Activated T-cell treated with anti-CD3 and anti-CD28 coated beads, Interleukin-2, amount 50 U/mL, for 4 hours (primary cell): Measurements from ENCODE around the gene DSCAML1. TPM values are rescaled to one million over a fixed set of nuclear protein-coding genes. Genes with fewer than 3 reads are reported as not detected.

ENCODE experiments used
- ATAC-seq, 2 donors: fragments of 200-7000 bp; cut with Tn5 transposase; one replicate each; pipeline ENCODE4 v1.10.0; 2021
- DNase-seq: peaks from one replicate; pipeline ENCODE4 v3.0.0-alpha.2; 2020
- H3K27me3 Mint-ChIP-seq: one replicate; pipeline ENCODE4 v1.8.0; 2021; ENCODE audit warnings: low read depth, mixed read lengths
- H3K36me3 Mint-ChIP-seq: one replicate; pipeline ENCODE4 v1.8.0; 2022; ENCODE audit warnings: mixed read lengths; ENCODE audit not compliant: insufficient read depth
- H3K4me1 Mint-ChIP-seq: one replicate; pipeline ENCODE4 v1.8.0; 2021; ENCODE audit warnings: low read depth, mixed read lengths
- H3K4me3 Mint-ChIP-seq: one replicate; pipeline ENCODE4 v1.8.0; 2021; ENCODE audit warnings: mild to moderate bottlenecking, moderate library complexity, mixed read lengths
- H3K9me3 Mint-ChIP-seq: one replicate; pipeline ENCODE4 v1.8.0; 2021; ENCODE audit warnings: mixed read lengths
- total RNA-seq, 3 donors: library from RNA; stranded (reverse); gene quantifications; one replicate each; pipeline ENCODE4 v1.2.1, GENCODE V29; 2021

The DSCAML1 gene
- total RNA-seq, 3 donors from 2014 or later, result not detected

DNA sequence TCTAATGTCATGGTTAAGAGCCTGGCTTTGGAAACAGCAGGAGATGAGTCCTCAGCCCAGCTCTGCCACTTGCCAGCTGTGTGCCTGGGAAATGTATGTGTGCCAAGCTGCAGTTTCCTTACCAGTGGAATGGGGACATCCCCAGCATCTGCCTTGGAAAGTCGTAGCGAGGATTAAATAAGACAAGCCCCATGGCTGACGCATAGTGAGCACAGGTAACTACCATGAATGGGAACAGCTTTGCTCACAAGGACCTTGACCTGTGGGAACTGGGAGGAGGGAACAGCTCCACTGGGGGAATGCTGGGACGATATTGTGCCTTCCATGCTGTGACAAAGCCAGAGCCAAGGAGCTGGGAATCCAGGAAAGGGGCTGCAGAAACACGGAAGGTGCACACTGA lies 2.6 kb upstream of the DSCAML1 start:
- peaks cover 33% of the 10 kb centered on the region for H3K27me3 Mint-ChIP-seq
- H3K4me3 Mint-ChIP-seq, result no peak overlapping the region
- DNase-seq (no peak), ATAC-seq (no peak)
- H3K9me3 Mint-ChIP-seq, result no peaks in the 10 kb centered on the region
- H3K4me1 Mint-ChIP-seq, result peaks cover 16% of the 10 kb centered on the region
- H3K36me3 Mint-ChIP-seq, result no peaks in the 10 kb centered on the region

DNA sequence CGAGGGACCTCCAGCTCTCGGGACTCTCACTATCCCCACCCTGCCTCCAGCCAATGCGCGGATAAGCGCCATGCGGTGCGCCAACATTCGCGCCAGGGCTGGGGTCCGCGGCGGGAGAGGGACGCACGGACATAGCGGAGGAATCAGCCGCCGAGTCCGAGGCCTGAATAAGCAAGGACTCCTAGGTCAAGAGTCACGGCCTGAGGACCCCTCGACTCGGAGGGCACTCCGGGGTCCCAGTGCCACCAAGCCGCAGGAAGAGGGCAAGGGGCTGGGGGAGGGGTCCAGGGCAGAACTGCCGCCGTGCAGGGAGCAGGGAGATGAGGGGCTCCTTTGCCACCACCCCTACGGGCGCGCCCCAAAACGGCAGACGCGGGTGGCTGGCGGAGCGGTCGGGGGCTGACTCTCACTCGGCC lies 552 bp downstream of the DSCAML1 start:
- no peaks in the 10 kb centered on the region for H3K36me3 Mint-ChIP-seq
- ATAC-seq (no peak), DNase-seq (no peak)
- no peak overlapping the region for H3K4me3 Mint-ChIP-seq
- no peaks in the 10 kb centered on the region for H3K9me3 Mint-ChIP-seq
- peaks cover 62% of the 10 kb centered on the region for H3K27me3 Mint-ChIP-seq
- H3K4me1 Mint-ChIP-seq, result peaks cover 16% of the 10 kb centered on the region

DNA sequence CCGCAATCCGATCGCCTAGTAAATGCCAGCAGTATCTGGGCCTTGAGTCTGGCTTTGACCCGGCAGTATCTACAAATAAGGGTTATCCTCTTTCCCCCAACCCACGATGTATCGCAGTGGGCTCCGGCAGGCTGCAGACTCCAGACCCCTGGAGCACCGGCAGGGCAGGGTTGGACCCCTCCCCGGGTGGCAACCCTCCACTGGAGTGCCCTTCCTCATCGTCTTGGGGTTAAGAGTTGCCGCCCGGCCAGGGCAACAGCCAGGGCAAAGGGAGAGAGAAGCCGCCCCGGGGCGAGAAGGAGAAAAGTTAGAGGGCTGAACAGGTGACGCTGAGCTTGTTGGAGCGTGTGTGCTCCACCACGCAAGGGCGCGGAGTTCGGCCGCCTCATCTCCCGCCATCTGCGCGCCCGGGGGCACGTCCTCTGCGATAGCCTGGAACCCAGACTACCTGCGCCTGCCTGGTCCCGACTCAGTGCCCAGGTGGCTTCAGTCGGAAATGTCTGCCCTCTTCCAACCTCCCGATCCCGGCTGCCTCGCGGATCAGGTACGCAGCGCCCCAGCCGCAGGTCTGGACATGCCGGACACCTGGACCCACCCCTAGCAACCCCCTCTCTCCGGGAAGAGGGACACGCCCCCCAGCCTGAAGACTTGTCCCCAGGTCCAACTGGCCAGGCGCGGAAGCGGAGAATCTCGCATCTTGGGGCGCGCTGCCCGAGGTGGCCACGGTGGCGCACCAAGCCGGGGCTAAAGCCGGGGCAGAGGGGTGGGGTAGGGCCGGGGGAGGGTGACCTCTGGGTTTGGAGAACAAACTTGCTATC lies 1.2 kb downstream of the DSCAML1 start:
- no peak for DNase-seq
- peak overlapping the region; percentile 53 for H3K4me3 Mint-ChIP-seq
- no peak for ATAC-seq

DNA sequence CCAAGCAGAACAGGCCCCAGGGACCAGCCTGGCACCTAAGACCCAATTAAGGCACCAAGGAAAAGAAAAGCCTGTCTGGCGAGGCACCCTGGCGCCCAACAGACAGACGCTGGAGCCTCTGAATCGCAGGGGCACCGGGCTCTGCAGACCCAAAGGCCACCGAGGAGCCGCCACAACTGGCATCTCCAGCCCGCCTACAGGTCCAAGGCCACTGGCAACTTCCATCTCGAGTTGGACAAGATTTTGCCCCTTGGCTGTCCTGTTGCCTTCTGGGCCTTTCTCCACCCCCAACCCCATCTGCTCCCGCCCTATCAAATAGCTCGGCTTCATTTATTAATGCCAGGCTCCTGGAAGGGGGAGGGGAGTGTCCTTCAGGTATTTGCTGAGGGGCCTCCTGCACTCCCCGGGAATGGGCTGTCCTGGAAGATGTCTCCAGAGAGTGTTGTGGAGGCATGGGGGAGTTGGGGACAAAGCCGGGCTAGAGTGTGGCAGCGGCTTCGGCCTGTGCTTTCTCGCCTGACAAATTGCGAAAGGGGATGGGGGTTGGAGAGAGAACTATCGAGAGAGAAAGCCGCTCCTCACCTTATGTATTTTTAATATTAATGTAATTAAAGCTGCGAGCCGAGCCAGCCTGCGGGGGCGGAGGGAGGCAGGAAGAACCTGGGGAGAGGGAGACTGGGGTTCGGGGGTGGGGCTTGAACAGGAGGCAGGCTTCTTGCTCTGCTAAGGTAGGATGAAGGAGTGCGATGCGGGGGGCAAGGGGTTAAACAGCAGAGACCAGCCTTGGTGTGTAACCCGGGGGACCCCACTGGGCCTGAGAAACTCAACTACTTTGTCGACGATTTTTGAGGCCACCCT lies 2.0 kb downstream of the DSCAML1 start:
- Mint-ChIP-seq H3K36me3 (no peaks in the 10 kb centered on the region), H3K27me3 (peaks cover 69% of the 10 kb centered on the region), H3K4me3 (peak overlapping the region; percentile 5), H3K9me3 (no peaks in the 10 kb centered on the region), H3K4me1 (peaks cover 16% of the 10 kb centered on the region)
- ATAC-seq, result no peak
- no peak for DNase-seq

More for the DNA sequence above, 1.2 kb downstream of the DSCAML1 start:
- Mint-ChIP-seq H3K4me1 (peaks cover 16% of the 10 kb centered on the region), H3K27me3 (peaks cover 67% of the 10 kb centered on the region), H3K36me3 (no peaks in the 10 kb centered on the region), H3K9me3 (no peaks in the 10 kb centered on the region)

DNA sequence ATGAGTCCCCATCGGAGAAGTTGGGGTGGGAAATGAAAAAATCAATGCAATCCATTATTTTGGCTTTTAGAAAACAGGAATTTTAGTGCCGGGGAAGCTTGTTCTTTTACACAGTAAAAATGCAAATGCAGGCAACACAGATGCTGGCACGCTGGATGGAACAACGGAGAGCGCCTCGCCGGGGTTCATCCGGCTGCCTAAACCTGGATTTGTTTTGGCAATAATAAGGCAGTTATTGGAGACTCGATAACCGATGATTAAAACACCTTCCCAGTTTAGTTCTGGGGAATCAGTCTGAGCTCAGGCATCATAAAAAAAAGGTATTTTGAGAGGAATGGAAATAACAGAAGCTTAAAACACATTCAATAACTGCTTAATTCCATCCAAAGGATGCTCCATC lies 2.9 kb downstream of the DSCAML1 start:
- Mint-ChIP-seq H3K9me3 (no peaks in the 10 kb centered on the region), H3K4me3 (no peak overlapping the region), H3K27me3 (peaks cover 64% of the 10 kb centered on the region), H3K4me1 (peaks cover 16% of the 10 kb centered on the region), H3K36me3 (no peaks in the 10 kb centered on the region)
- ATAC-seq (no peak), DNase-seq (no peak)

DNA sequence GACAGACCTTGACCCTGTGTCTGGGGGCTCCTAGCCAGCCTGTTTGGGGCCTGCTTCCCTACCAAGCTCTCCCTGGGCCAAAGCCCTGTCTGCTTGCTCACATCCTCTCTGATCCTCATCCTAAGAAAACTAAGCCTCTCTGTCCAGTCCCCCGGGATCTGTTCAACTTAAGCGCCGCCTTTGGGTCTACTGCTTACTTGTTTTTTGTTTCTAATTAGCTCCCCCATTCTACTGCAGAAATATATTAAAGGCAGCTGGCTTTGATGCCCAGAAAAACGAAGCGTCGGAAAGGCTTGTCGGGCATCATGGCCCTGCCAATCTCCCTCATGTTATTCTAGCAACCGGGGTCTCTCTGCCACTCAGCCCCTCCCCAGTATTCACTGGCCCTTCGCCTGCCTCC lies 3.4 kb downstream of the DSCAML1 start:
- DNase-seq (no peak), ATAC-seq (no peak)
- Mint-ChIP-seq H3K4me1 (peaks cover 16% of the 10 kb centered on the region), H3K4me3 (no peak overlapping the region), H3K36me3 (no peaks in the 10 kb centered on the region), H3K27me3 (peaks cover 65% of the 10 kb centered on the region), H3K9me3 (no peaks in the 10 kb centered on the region)

DNA sequence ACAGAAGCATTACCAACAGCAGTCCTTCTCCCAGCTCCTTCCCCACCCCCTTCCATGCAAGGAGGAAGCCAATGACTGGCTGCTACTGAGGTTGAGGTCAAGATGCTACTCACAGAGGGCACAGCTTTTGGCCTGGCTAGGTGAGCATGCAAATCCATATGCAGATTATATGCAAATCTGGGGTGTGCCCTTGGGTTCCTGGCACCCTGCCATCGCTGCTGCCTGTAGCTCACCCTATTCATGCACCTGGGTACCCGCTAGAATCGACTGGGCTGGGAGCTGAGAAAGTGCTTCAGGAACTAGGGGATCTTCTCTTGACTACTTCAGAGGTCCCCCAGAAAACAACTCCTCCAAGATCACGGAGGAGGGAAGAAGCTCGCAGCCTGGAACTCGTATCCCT lies 4.0 kb downstream of the DSCAML1 start:
- H3K4me3 Mint-ChIP-seq, result no peak overlapping the region
- no peaks in the 10 kb centered on the region for H3K9me3 Mint-ChIP-seq

DNA sequence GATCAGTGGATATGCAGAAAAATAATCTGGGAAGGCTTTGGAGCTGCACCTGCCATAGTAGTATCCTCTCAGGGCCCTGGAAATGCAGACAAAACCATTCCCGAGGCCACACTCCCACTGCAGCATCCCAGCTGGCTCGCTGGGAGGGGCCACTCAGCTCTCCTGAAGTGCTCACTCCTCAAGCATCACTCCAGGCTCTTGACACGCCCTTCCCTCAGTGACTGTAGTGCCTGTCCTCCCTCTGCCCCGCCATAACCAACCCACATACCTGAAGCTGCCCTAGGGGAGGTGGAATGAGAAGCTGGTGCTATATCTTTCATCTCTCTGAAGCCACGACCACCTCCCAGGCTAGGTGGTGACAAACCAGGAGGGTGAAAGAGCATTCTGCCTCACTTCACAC lies 4.8 kb downstream of the DSCAML1 start:
- H3K9me3 Mint-ChIP-seq, result no peaks in the 10 kb centered on the region
- no peaks in the 10 kb centered on the region for H3K36me3 Mint-ChIP-seq
- peaks cover 11% of the 10 kb centered on the region for H3K4me1 Mint-ChIP-seq
- no peak for ATAC-seq
- peaks cover 61% of the 10 kb centered on the region for H3K27me3 Mint-ChIP-seq
- no peak for DNase-seq
- H3K4me3 Mint-ChIP-seq, result no peak overlapping the region

More for the DNA sequence above, 4.0 kb downstream of the DSCAML1 start:
- peaks cover 16% of the 10 kb centered on the region for H3K4me1 Mint-ChIP-seq
- H3K36me3 Mint-ChIP-seq, result no peaks in the 10 kb centered on the region
- no peak for DNase-seq
- H3K27me3 Mint-ChIP-seq, result peaks cover 63% of the 10 kb centered on the region
- no peak for ATAC-seq

DNA sequence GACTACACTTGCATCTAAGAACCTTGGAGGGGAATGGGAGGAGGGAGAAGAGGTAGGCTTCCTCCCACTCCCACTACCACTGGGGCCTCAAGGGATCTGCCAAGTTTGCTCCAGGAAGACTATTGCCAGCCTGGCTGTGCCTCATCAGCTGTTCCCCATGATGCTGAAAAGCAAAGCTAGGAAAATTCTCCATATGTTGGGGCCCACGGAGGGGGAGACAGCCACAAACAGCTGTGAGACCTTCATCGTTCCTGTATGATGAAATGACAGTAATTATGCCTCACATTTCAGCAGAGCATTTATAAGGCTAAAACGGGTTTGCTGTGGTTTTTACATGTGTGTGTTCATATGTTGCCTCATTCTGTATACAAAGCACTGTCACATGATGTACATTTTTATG lies 6.7 kb downstream of the DSCAML1 start:
- H3K27me3 Mint-ChIP-seq, result peaks cover 62% of the 10 kb centered on the region
- H3K4me3 Mint-ChIP-seq, result no peak overlapping the region
- no peak for ATAC-seq
- DNase-seq, result no peak
- no peaks in the 10 kb centered on the region for H3K9me3 Mint-ChIP-seq
- H3K36me3 Mint-ChIP-seq, result no peaks in the 10 kb centered on the region
- peaks cover 3% of the 10 kb centered on the region for H3K4me1 Mint-ChIP-seq

DNA sequence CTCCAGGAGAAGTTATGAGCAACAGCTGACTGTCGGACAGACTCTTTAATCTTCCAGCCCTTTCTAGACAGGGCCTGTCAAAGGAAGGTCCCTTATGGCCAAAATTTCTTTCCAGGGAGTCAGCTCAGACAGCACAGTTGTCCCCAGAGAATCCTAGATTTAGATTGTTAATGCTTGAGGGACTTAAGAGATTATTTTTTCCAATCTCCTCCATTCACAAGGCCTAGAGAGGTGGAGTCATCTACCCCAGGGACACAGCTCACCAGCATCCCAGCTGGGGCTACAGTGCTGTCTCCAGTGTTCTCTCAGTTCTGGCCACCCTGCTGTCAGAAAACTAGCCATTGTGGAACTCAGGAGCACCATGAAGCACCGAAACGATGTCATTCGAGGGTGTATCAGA lies 7.8 kb downstream of the DSCAML1 start:
- DNase-seq (no peak), ATAC-seq (no peak)
- H3K9me3 Mint-ChIP-seq, result no peaks in the 10 kb centered on the region
- no peaks in the 10 kb centered on the region for H3K36me3 Mint-ChIP-seq
- no peak overlapping the region for H3K4me3 Mint-ChIP-seq
- peaks cover 57% of the 10 kb centered on the region for H3K27me3 Mint-ChIP-seq
- H3K4me1 Mint-ChIP-seq, result no peaks in the 10 kb centered on the region

DNA sequence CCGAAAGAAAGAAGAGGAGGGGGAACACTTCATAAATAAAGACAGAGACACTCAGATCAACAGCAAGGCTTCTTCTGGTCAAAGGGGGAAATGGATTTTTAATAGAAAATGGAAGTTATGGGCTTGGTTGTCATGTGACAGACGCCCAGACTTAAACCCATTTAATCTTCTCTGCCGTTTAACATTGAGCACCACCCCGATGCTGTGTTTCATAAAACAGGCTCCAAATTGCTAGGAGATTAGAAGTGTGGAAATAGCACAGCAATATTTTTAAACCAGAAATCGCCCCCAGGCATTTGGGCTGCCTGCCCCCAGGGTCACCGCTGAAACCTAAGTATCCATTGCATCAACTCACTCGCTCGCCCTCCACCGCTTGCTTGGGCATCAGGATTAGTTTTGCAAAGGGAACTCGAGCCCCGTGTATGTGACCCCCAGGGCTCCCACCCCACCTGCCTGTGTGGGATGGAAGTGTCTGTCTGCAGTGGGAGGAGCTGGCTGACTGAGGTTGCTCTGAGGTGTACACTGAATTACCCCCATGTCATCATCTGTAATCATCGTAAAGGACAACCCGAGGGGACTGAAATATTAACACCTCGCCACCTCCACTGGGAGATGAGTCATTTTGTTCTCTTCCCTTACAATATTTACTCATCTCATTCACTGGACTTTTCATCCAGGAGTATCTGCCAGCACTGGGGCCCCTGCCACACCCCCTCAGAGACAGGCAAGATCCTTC lies 10.7 kb downstream of the DSCAML1 start:
- ATAC-seq, result no peak
- no peak overlapping the region for H3K4me3 Mint-ChIP-seq
- H3K9me3 Mint-ChIP-seq, result no peaks in the 10 kb centered on the region
- H3K4me1 Mint-ChIP-seq, result no peaks in the 10 kb centered on the region
- no peaks in the 10 kb centered on the region for H3K36me3 Mint-ChIP-seq
- DNase-seq, result no peak
- peaks cover 41% of the 10 kb centered on the region for H3K27me3 Mint-ChIP-seq

DNA sequence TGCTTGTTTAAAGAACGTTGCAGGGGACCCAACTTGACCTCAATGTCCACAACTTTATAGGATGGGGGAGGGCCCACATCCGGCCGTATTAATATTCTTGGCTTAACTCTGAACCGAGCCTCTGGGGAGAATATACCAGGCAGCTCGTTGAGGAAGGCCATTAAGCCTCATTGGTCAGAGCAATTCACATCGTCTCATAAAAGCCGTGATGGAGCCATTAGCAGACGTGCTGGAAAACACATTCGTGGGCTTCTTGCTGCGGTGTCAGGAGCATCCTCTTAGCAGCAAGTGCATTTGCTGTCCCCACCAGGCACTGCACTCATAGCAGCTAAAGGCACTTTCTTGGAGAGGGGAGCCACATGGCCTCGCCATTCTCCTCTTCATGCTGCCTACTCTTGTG lies 14.9 kb downstream of the DSCAML1 start:
- Mint-ChIP-seq H3K4me1 (no peaks in the 10 kb centered on the region), H3K9me3 (no peaks in the 10 kb centered on the region), H3K36me3 (no peaks in the 10 kb centered on the region), H3K27me3 (peaks cover 49% of the 10 kb centered on the region), H3K4me3 (no peak overlapping the region)
- DNase-seq (no peak), ATAC-seq (no peak)

DNA sequence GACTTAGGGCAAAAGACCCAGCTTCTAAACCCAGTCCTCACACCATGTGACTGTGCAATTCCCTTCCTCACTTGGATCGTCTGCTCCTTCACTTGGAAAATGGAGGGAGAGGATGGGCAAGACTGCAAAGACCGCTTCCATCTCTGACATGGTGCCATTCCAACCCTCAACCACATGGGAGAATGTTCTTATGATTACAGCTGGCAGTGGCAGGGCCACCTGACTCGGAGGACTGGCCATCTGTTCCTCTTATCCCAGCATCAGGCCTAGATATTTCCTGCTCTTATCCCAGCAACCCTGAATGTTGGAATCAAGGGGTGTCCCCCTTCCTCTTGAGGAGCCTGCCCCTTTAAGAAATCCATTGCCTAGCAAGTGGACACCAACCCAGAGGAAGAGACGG lies 15.4 kb downstream of the DSCAML1 start:
- Mint-ChIP-seq H3K9me3 (no peaks in the 10 kb centered on the region), H3K4me1 (no peaks in the 10 kb centered on the region), H3K4me3 (no peak overlapping the region), H3K36me3 (no peaks in the 10 kb centered on the region), H3K27me3 (peaks cover 49% of the 10 kb centered on the region)
- no peak for ATAC-seq
- no peak for DNase-seq

DNA sequence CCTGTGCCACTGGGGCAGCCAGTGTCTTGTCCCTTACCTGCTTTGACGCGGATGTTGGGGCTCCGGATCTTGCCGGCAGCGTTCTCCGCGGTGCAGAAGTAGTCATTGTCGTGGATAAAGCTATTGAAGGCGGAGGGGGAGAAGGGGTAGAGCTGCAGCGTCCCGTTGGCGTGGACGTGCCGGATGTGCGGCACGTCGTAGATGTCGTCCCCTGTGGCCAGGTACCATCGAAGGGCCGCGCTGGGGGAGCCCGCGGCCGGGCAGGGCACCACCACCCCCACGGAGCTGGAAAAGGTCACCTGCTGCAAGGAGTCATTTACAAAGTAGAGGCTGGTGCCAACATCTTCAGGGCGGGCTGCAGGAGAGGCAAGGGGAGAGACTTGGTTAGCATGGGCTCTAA lies 16.6 kb downstream of the DSCAML1 start:
- Mint-ChIP-seq H3K9me3 (no peaks in the 10 kb centered on the region), H3K4me3 (no peak overlapping the region), H3K27me3 (peaks cover 48% of the 10 kb centered on the region), H3K36me3 (no peaks in the 10 kb centered on the region), H3K4me1 (no peaks in the 10 kb centered on the region)
- ATAC-seq (no peak), DNase-seq (no peak)
